HG03439 (cell line): ENCODE data around the gene PEDS1.
"Not testable (repeated sequence)": the region's sequence is repeated elsewhere in the genome, so short reads cannot be mapped to it uniquely, and the experiment has no call there.

Experiments used
- ATAC-seq: cut with Tn5 transposase; IDR thresholded peaks from one replicate; pipeline ENCODE4 v1.9.1; 2021; ENCODE audit warnings: mild to moderate bottlenecking, moderate library complexity; ENCODE audit not compliant: unreplicated experiment

The PEDS1 gene

GRCh38 chr20:50190251-50191064 lies 36.9 kb upstream of the PEDS1 start, which contains the start of gene CEBPB:
TSS of gene CEBPB (plus strand) at chr20:50190830. CDS start at chr20:50191034, 204 bp downstream.
- peak; percentile 46 for ATAC-seq

GRCh38 chr20:50189681-50190250 lies 36.2 kb upstream of the PEDS1 start:
- no peak for ATAC-seq

GRCh38 chr20:50188879-50189680 lies 35.6 kb upstream of the PEDS1 start:
- ATAC-seq, result no peak

- no peak for ATAC-seq
Measured at GRCh38 chr20:50188287-50188688, 34.8 kb upstream of the PEDS1 start.

- ATAC-seq, result no peak
Measured at GRCh38 chr20:50187403-50188051, 34.0 kb upstream of the PEDS1 start.

GRCh38 chr20:50186987-50187402 lies 33.5 kb upstream of the PEDS1 start:
- ATAC-seq, result no peak

- no peak for ATAC-seq
Measured at GRCh38 chr20:50186151-50186885, 32.8 kb upstream of the PEDS1 start.

- no peak for ATAC-seq
Measured at GRCh38 chr20:50185426-50185825, 31.9 kb upstream of the PEDS1 start.

- no peak for ATAC-seq
Measured at GRCh38 chr20:50182346-50182745, 28.8 kb upstream of the PEDS1 start.

GRCh38 chr20:50181344-50181743 lies 27.8 kb upstream of the PEDS1 start:
- ATAC-seq, result no peak

- not testable (repeated sequence) for ATAC-seq
Measured at GRCh38 chr20:50178672-50179071, 25.1 kb upstream of the PEDS1 start.

GRCh38 chr20:50175938-50176933 lies 22.7 kb upstream of the PEDS1 start:
- ATAC-seq, result no peak

GRCh38 chr20:50174456-50174855 lies 20.9 kb upstream of the PEDS1 start:
- no peak for ATAC-seq

- no peak for ATAC-seq
Measured at GRCh38 chr20:50172347-50173013, 19.0 kb upstream of the PEDS1 start.

GRCh38 chr20:50170549-50171220 lies 17.2 kb upstream of the PEDS1 start:
- no peak for ATAC-seq

GRCh38 chr20:50169329-50169823 lies 15.9 kb upstream of the PEDS1 start:
- no peak for ATAC-seq

GRCh38 chr20:50165684-50166554 lies 12.4 kb upstream of the PEDS1 start:
- peak; percentile 85 for ATAC-seq
